Retinal pigment epithelial cell (primary cell): ENCODE measurements around the gene IFI27L1.

Source experiments
- DNase-seq: peaks from one replicate; pipeline ENCODE4 v3.0.0-alpha.2; 2010; ENCODE audit warnings: low read depth
- H3K4me3 ChIP-seq: 2 replicates; pipeline ENCODE4 v1.5.1; 2011; ENCODE audit warnings: mild to moderate bottlenecking, low read length, control low read depth, moderate library complexity
- CTCF ChIP-seq: conservative IDR thresholded peaks from 2 replicates; pipeline ENCODE4 v1.5.1; 2011; ENCODE audit warnings: low read depth, low read length, control low read depth, inconsistent platforms

IFI27L1 gene

GRCh38 chr14:94139421-94139820, 58.3 kb downstream of the IFI27L1 start:
- no peak for TF ChIP-seq CTCF
- no peak overlapping the region for H3K4me3 ChIP-seq
- DNase-seq = no peak

GRCh38 chr14:94142247-94142646, 61.1 kb downstream of the IFI27L1 start:
- no peak for TF ChIP-seq CTCF
- H3K4me3 ChIP-seq = no peak overlapping the region
- DNase-seq = no peak

GRCh38 chr14:94142836-94143235, 61.7 kb downstream of the IFI27L1 start:
- TF ChIP-seq CTCF = no peak

GRCh38 chr14:94143239-94143638, 62.1 kb downstream of the IFI27L1 start:
- no peak overlapping the region for H3K4me3 ChIP-seq
- peak; percentile 57 for TF ChIP-seq CTCF
- DNase-seq = no peak

More at GRCh38 chr14:94142836-94143235, 61.7 kb downstream of the IFI27L1 start:
- no peak overlapping the region for H3K4me3 ChIP-seq
- DNase-seq = no peak

- no peak overlapping the region for H3K4me3 ChIP-seq
- no peak for TF ChIP-seq CTCF
- no peak for DNase-seq
Observed at GRCh38 chr14:94143711-94144110, 62.6 kb downstream of the IFI27L1 start.

- H3K4me3 ChIP-seq = no peak overlapping the region
- DNase-seq = no peak
- TF ChIP-seq CTCF = no peak
Observed at GRCh38 chr14:94144765-94145164, 63.7 kb downstream of the IFI27L1 start.

- no peak for TF ChIP-seq CTCF
- H3K4me3 ChIP-seq = no peak overlapping the region
- no peak for DNase-seq
Observed at GRCh38 chr14:94145902-94146527, 64.9 kb downstream of the IFI27L1 start.
